HG02678 (cell line): ENCODE results near the gene TRIM26.
"Not testable (repeated sequence)": the region's sequence is repeated elsewhere in the genome, so short reads cannot be mapped to it uniquely, and the experiment has no call there.

ENCODE experiments used
- ATAC-seq: cut with Tn5 transposase; IDR thresholded peaks from one replicate; pipeline ENCODE4 v1.9.1; 2021; ENCODE audit warnings: mild to moderate bottlenecking, moderate library complexity; ENCODE audit not compliant: unreplicated experiment

The TRIM26 gene

DNA sequence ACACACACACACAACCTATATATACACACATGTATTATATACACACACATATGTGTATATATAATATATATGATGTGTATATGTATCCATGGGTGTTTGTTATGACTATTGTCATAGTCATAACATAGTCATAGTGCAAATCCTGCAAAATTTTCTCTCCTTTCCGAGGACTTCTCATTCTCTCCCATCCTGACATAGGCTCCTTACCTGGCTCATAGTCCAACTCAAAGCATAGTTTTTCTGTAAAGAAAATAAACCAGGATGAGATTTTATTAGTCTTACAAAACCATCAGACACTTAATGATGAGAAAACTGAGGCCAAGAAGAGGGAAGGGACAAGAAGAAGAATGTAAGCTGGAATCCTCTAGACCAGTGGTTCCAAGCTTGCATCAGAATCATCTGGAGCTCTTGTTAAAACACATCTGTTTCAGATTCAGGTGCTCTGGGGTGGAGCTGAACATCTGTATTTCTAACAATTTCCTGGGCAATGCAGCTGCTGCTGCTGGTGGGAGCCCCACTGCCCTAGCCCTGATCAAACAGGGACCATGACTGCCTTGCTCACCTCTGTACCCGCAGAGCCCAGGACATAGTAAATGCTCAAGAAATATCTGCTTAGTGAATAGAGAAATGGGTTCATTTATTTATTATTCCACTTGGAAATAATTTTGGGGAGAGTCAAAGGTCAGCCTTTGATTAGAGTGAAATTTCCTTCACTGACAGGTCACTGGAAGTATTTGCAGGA, 57.5 kb downstream of the TRIM26 start:
- no peak for ATAC-seq

DNA sequence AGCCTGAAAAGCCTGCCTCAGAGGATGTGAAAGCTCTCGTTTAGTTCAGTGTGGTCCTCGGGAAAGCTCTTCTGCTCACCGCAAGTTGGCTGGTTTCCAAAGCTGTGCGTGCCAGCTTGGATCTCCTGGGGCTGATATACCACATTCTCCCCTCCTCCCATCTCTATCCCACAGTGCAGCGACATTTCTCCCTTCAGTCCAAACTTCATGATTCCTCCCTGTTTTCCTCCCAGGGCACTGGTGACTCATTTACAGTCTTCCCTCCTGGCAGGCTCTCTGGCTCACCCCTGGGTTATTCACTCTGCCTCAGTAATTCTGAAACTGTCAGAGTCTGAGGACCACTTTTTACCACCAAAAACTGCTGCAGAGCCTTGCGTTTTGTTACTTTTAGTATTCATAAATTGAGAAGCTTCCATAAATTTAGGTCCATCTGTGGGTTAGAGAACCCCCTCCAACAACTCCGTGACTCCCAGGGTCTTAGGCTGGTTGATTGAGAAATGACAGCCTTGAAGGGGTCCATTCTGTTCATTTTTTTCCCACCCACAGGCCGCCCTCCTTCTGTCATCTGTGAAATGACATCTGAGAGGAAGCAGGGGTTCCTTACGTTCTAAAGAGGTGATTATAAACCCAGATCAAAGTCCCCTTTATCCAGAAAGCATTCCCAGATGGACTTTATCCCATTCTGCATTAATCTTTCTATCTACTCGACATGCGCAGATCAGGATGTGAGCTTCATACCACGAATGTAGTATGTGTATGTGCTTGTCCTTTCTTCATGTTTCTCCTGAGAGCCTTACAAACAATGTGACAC, 58.3 kb downstream of the TRIM26 start:
- ATAC-seq = no peak

DNA sequence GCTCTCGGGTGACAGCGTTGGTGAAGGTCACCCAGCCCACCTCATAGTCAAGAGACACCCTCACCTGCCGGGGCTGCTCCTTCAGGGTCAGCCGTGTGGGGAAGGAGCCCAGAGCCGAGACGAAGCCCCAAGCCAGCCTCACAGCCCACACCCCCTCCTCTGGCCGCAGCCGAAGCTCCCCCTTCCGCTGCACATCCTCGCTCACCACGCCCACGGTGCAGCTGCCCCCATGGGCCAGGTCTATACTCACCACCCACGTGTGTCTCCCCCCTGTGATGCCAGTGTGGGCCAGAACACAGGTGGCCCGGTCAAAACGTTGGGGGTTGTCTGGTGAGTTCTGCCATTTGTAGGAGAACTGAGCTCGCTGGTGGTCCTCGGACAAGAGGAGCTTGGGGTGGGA, 59.1 kb downstream of the TRIM26 start:
- ATAC-seq = no peak

- no peak for ATAC-seq
These were observed 60.1 kb downstream of the TRIM26 start for GRCh38 chr6:30152910-30153610.

DNA sequence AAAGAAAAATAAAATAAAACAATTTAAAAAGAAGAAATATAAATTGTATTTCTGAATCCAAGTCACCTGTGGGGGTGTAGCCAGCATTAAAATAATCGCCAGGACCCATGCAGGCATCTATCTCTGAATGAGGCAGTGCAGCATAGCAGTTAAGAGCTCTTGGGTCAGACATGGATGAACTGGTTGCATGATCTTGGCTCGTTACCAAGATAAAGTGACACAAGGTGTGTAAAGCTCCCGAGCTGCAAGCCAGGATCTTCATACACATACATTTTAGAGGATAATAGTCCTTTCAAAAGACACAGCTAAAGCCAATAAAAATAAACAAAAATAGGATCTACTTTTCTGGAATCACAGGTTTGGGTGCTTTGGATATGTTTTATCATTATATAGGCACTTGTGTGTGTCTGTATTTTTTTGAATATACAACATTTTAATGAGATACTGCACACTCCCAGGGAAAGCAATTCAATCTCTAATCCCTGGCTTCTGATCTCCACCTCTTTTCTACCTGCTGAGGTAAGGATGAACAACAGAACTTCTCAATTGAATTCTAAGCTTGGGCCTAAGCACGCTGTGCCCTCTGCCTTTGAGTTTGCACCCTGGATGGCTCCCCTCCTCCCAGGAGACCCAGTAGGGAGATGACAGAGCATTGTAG, 61.1 kb downstream of the TRIM26 start:
- ATAC-seq = no peak

DNA sequence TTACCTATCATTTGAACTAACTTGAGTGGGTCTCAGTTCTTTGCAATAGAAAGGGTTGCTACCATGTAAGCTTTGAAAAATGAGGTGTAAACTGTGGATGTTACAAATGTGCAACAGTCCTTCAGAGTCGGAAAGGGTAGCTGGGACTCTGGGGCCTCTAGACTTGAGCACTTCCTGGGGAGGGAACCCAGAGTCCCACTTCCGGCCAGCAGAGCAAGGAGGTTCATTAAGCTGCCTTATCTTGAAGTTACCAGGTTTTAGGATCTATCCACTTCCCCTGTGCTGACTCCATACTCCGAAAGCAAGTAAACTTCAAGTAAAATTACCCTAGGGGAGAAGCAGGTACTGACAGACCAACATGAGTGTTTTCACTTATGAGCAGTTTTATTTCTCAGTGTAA, 61.6 kb downstream of the TRIM26 start:
- ATAC-seq = no peak

DNA sequence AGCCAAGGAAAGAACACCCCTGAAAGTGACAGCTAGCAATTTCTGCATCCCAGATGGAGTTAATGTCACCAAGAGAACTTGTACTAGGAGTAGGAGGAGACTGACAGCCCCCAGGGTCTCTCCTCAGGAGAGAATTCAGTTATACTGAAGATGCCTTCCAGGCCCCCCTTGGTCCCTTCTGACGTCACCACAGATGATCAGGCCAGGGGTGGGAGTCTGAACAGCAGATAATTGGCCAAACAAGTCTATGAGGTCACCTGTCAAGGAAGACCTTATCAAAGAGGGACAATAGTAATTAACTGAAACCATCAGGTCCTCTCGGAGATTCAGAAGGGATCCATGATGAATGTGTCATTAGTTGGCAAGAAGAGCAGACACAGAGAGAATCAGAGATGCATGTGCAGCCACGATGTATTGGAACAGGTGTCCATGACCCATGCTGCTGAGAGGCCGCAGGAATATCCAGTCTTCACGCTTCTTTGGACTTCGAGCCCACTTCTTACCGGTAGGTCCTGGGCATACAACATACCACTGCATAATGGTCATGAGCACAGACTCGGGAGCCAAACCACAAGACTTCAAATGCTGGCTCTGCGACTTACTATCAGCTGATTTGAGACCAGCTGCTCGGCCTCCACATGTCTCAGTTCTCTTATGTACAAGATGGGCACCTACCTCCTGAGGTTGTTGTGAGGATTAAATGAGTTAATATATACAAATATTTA, 62.4 kb downstream of the TRIM26 start:
- ATAC-seq = no peak

- ATAC-seq = no peak
These were observed 63.2 kb downstream of the TRIM26 start for GRCh38 chr6:30149858-30150550.

DNA sequence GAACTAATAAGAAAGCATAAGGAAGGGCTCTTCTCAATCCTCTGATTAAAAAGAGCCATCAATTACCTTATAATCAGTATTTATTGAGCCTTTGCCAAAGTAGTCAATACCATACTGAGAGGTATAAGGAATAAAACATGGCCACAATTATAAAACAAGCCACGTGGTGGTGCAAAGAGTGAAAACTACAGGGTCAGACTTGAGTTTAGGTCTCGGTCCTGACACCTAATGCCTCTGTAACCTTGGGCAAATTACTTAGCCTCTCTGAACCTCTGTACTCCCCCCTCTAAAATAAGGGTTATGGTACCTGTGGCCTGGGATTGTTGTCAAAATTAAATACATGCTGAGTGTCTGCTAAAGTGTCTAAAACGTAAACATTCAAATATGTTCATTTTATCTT, 64.0 kb downstream of the TRIM26 start:
- no peak for ATAC-seq

GRCh38 chr6:30147096-30147495, 66.1 kb downstream of the TRIM26 start:
- ATAC-seq = no peak

- ATAC-seq = no peak
These were observed 67.4 kb downstream of the TRIM26 start for GRCh38 chr6:30145818-30146217.

DNA sequence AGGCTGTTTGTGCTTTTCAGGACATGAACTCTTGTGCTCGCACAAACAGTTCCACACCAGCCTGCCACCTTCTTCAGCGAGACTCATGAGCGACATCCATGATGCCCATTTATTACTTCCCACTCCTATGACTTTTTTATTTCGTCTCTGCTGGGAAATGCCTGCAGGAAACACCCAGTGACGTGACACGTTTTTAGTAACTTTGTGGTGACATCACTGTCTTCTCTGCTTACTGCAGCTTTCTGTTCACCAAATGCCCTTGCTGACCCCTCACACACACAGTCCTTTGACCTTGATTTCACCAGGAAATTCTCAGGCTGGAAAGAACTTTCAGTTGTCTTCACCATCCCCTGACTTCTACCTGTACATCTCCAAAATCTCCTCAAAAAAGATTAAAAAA, 68.4 kb downstream of the TRIM26 start:
- no peak for ATAC-seq

GRCh38 chr6:30143780-30144179, 69.4 kb downstream of the TRIM26 start:
- no peak for ATAC-seq

DNA sequence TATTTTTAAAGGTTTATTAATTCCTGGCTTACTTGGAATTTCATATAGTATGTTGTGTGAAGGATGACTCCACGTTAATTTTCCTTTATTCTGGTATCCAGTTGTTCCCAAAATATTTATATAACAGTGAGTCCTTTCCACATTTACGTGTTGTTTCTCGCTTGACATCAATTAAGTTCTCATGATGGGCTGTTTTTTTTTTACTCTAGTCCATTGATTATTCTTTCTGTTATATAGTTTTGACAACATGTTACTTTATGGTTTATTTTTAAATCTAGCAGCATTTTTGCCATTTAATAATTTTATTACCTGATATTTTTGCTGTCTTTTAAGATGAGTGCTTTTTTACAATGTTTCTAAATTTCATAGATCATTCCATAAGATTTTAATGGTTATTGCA, 70.5 kb downstream of the TRIM26 start:
- no peak for ATAC-seq

DNA sequence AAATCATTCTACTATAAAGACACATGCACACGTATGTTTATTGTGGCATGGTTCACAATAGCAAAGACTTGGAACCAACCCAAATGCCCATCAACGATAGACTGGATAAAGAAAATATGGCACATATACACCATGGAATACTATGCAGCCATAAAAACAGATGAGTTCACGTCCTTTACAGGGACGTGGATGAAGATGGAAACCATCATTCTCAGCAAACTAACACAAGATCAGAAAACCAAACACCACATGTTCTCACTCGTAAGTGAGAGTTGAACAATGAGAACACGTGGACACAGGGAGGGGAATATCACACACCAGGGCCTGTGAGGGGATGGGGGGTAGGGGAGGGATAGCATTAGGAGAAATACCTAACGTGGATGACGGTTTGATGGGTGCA, 73.0 kb downstream of the TRIM26 start:
- not testable (repeated sequence) for ATAC-seq

DNA sequence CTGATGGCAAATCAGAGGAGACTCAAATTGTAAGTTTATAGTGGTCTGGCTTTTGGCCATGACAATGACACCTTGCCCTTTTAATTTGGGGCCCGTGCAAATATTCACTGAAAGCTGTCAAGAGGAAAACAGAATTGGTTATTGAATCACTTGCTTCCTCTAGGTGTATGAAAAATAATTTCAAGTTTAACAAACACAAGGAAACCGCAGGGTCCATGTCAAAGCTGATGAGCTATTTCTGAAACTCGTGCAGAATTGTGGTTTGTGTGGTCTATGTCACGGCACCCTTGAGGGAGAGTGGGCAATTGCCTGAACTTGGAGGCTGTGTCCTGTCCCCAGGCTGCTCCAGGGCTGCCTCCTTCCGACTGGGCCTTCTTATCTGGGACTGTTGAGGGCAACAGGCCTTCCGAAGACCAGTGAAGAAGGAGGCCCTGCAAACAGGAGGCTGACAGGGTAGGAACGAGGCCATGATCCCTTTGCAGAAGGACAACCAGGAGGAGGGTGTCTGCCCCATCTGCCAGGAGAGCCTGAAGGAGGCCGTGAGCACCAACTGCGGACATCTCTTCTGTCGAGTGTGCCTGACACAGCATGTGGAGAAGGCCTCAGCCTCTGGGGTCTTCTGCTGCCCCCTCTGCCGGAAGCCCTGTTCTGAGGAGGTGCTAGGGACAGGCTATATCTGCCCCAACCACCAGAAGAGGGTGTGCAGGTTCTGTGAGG, 76.5 kb downstream of the TRIM26 start:
- no peak for ATAC-seq

- ATAC-seq = no peak
These were observed 77.4 kb downstream of the TRIM26 start, which contains the start of gene TRIM40 for GRCh38 chr6:30135757-30136156. TRIM40 (plus strand) TSS chr6:30136140; CDS start chr6:30137037, 897 bp downstream.

GRCh38 chr6:30135147-30135546, 78.1 kb downstream of the TRIM26 start:
- ATAC-seq = no peak
